ENCODE data around the gene SLC6A1. TPM values are rescaled to one million over a fixed set of nuclear protein-coding genes. Genes with fewer than 3 reads are reported as not detected.

Gene SLC6A1
- total RNA-seq, 1 experiment from 2014 or later, result not detected

DNA sequence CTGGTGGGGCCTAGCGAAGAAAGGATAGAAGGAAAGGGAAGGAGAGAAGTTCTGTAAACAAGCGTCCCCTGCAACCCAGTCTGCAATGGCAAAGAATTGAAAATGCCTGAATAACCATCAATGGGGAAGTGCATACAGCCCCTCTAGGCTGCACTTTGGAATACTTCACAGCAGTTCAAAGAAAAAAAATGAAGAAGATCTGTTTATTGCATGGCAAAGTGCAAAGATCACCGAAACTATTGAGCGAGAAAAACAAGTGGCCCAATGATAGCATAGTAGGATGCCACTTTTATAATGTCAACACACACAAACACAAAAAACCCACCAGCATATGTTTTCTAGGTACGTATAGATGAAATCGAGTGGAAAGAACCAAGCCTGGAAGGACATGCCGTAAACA, 13.6 kb upstream of the SLC6A1 start:
- H3K27ac Mint-ChIP-seq, result no peak overlapping the region
- TF ChIP-seq, protein P1, sequence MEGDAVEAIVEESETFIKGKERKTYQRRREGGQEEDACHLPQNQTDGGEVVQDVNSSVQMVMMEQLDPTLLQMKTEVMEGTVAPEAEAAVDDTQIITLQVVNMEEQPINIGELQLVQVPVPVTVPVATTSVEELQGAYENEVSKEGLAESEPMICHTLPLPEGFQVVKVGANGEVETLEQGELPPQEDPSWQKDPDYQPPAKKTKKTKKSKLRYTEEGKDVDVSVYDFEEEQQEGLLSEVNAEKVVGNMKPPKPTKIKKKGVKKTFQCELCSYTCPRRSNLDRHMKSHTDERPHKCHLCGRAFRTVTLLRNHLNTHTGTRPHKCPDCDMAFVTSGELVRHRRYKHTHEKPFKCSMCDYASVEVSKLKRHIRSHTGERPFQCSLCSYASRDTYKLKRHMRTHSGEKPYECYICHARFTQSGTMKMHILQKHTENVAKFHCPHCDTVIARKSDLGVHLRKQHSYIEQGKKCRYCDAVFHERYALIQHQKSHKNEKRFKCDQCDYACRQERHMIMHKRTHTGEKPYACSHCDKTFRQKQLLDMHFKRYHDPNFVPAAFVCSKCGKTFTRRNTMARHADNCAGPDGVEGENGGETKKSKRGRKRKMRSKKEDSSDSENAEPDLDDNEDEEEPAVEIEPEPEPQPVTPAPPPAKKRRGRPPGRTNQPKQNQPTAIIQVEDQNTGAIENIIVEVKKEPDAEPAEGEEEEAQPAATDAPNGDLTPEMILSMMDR (conservative IDR thresholded peaks at IDR 0.05), result no peak
- H3K4me1 ChIP-seq (ENCODE audit: insufficient read depth, low read length), result peaks cover 10% of the 10 kb centered on the region; the same call in 1 of the 2 replicates
- peaks cover 29% of the 10 kb centered on the region for H3K27me3 Mint-ChIP-seq (ENCODE audit: low read depth)
- H3K4ac ChIP-seq (ENCODE audit: low read depth, low read length), result no peak overlapping the region
- no peak for DNase-seq
- H2BK20ac ChIP-seq (ENCODE audit: low read depth, low read length, poor library complexity, severe bottlenecking), result no peak overlapping the region
- H3K27ac ChIP-seq (ENCODE audit: insufficient read length, low read depth, low read length), result no peak overlapping the region
- H3K23me2 ChIP-seq (ENCODE audit: insufficient read length, low read depth, low read length, poor library complexity, severe bottlenecking), result no peaks in the 10 kb centered on the region
- H3K79me2 ChIP-seq (ENCODE audit: insufficient read depth, low read length), result no peaks in the 10 kb centered on the region
- no peaks in the 10 kb centered on the region for H3K27me3 ChIP-seq (ENCODE audit: insufficient read depth, low read length)
- H3T11ph ChIP-seq (ENCODE audit: low read length), result no peak overlapping the region
- peaks cover 24 to 33% of the 10 kb centered on the region in 2 experiments for H3K4me1 Mint-ChIP-seq
- no peaks in the 10 kb centered on the region for H4K20me1 ChIP-seq (ENCODE audit: control insufficient read depth, insufficient read depth, insufficient read length)
- no peak overlapping the region for H2BK12ac ChIP-seq (ENCODE audit: insufficient read length, low read depth, low read length)
- no peak overlapping the region for H3K4me3 Mint-ChIP-seq
- no peak overlapping the region for H3K23ac ChIP-seq (ENCODE audit: insufficient read length, low read depth, low read length)
- H2BK15ac ChIP-seq (ENCODE audit: low read depth, low read length), result no peak overlapping the region
- H2BK120ac ChIP-seq (ENCODE audit: low read depth, low read length, poor library complexity, severe bottlenecking), result no peak overlapping the region
- no peaks in the 10 kb centered on the region; a peak in 1 of 7 replicates for H3K36me3 Mint-ChIP-seq (ENCODE audit: insufficient read depth in 1 of 3, low read depth in 3 of 3)
- no peaks in the 10 kb centered on the region for H3K9me3 Mint-ChIP-seq
- no peak overlapping the region for H3K18ac ChIP-seq (ENCODE audit: insufficient read length, low read depth, low read length)
- no peak overlapping the region for H3K9ac ChIP-seq (ENCODE audit: extremely low read depth, insufficient read length, low read length)
- H4K91ac ChIP-seq (ENCODE audit: insufficient read length, low read depth, low read length), result no peak overlapping the region
- H3K4me2 ChIP-seq (ENCODE audit: insufficient read depth, insufficient read length, low read length), result no peak overlapping the region
- no peak overlapping the region for H3K14ac ChIP-seq (ENCODE audit: insufficient read depth, low read length)
- no peaks in the 10 kb centered on the region for H3K9me3 ChIP-seq (ENCODE audit: control insufficient read depth, low read depth, low read length)
- no CpG with 5 or more reads among the region's 7 CpGs for WGBS (ENCODE audit: extremely low coverage, insufficient read length, low lambda C conversion rate)
- no peak overlapping the region for H3K56ac ChIP-seq (ENCODE audit: insufficient read length, low read depth, low read length)
- H3K79me1 ChIP-seq (ENCODE audit: insufficient read depth, low read depth, low read length, poor library complexity, severe bottlenecking), result no peaks in the 10 kb centered on the region
- H4K8ac ChIP-seq (replicated peaks; ENCODE audit: insufficient read length, low read depth, low read length), result no peak overlapping the region
- no peak overlapping the region for H2BK5ac ChIP-seq (ENCODE audit: insufficient read length, low read length)
- H2AFZ ChIP-seq (ENCODE audit: low read length), result no peak overlapping the region
- H4K5ac ChIP-seq (ENCODE audit: insufficient read length, low read depth, low read length), result no peak overlapping the region
- H2AK5ac ChIP-seq (ENCODE audit: insufficient read length, low read length), result no peak overlapping the region
